K562 (cell line): ENCODE measurements around the gene PPP1R15A. TPM values are rescaled to one million over a fixed set of nuclear protein-coding genes. Genes with fewer than 3 reads are reported as not detected.
A peak's percentile ranks its signal among the peaks of the same experiment; 100 is the strongest.

Source experiments
- CREBBP ChIP-seq: IDR thresholded peaks from one replicate; pipeline ENCODE4 v1.6.1; 2012; ENCODE audit warnings: low read depth, mild to moderate bottlenecking, control low read depth, inconsistent platforms, low read length
- CXXC5 ChIP-seq: fragments of 250-450 bp; sonication (Bioruptor Pico); IDR thresholded peaks from 2 replicates; pipeline ENCODE4 v1.8.0; 2022; ENCODE audit warnings: inconsistent platforms, mild to moderate bottlenecking, moderate library complexity
- GABPB1 ChIP-seq: sonication (generic); formaldehyde crosslinking; IDR thresholded peaks from 2 replicates; pipeline ENCODE4 v1.8.0; 2022; ENCODE audit warnings: mild to moderate bottlenecking, missing genetic modification reagents
- HNRNPH1 ChIP-seq: fragments of 200-400 bp; formaldehyde crosslinking; optimal IDR thresholded peaks from 2 replicates; pipeline ENCODE3; 2017; ENCODE audit warnings: low read depth, mild to moderate bottlenecking, low read length, moderate library complexity
- KDM2B ChIP-seq: fragments of 250-450 bp; sonication (Bioruptor Pico); IDR thresholded peaks from 2 replicates; pipeline ENCODE4 v1.8.0; 2021; ENCODE audit warnings: mild to moderate bottlenecking, moderate library complexity
- MCM7 ChIP-seq, 2 experiments: fragments of 450-650 bp; IDR thresholded peaks; 2 replicates each; pipeline ENCODE4 v1.6.1; 2016 to 2018
- NFE2 ChIP-seq: IDR thresholded peaks from 2 replicates; pipeline ENCODE4 v1.6.1; 2014; ENCODE audit warnings: antibody characterized with exemption, low read depth
- PHF20 ChIP-seq: fragments of 450-650 bp; IDR thresholded peaks from 2 replicates; pipeline ENCODE4 v1.6.1; 2018; ENCODE audit not compliant: partially characterized antibody
- POLR2A ChIP-seq: fragments of 450-650 bp; conservative IDR thresholded peaks from 2 replicates; pipeline ENCODE4 v1.6.1; 2016
- SAFB ChIP-seq: fragments of 200-400 bp; formaldehyde crosslinking; IDR thresholded peaks from 2 replicates; pipeline ENCODE4 v1.6.1; 2017; ENCODE audit warnings: low read depth, low read length, borderline replicate concordance
- SREBF2 ChIP-seq: sonication (generic); formaldehyde crosslinking; IDR thresholded peaks from 2 replicates; pipeline ENCODE4 v1.4.0; 2020; ENCODE audit warnings: mild to moderate bottlenecking, missing genetic modification reagents
- SRF ChIP-seq, 2 experiments: fragments of 250-450, 450-650 bp in 1 of 2; sonication (Bioruptor Pico) in 1 of 2; sonication (generic) in 1 of 2; formaldehyde crosslinking; IDR thresholded peaks; 2 replicates each; pipeline versions ENCODE4 v1.5.0 to v1.5.1; 2020 to 2022; ENCODE audit warnings: mild to moderate bottlenecking in 1 of 2, missing genetic modification reagents in 1 of 2
- TEAD1 ChIP-seq, 2 experiments: fragments of 450-650 bp in 1 of 2; sonication (generic) in 1 of 2; formaldehyde crosslinking; IDR thresholded peaks; 2 replicates each; pipeline versions ENCODE4 v1.4.0 to v1.8.0; 2020 to 2022; ENCODE audit warnings: mild to moderate bottlenecking in 2 of 2, missing genetic modification reagents in 1 of 2
- TEAD4 ChIP-seq, 2 experiments: sonication (generic) in 1 of 2; formaldehyde crosslinking in 1 of 2; IDR thresholded peaks; 2 replicates each; pipeline versions ENCODE4 v1.6.1 to v1.8.0; 2012 to 2022; ENCODE audit warnings: borderline replicate concordance in 1 of 2, inconsistent platforms in 1 of 2, low read length in 1 of 2, mild to moderate bottlenecking in 1 of 2, missing genetic modification reagents in 1 of 2
- TRIM24 ChIP-seq, 2 experiments: fragments of 450-650 bp; IDR thresholded peaks; 2 replicates each; pipeline ENCODE4 v1.6.1; 2016
- ZNF785 ChIP-seq: fragments of 250-450 bp; sonication (Bioruptor Pico); IDR thresholded peaks from 2 replicates; pipeline ENCODE4 v1.4.0; 2020; ENCODE audit warnings: mild to moderate bottlenecking
- polyA plus RNA-seq, 8 experiments: library from polyadenylated mRNA; depleted of rRNA in 4 of 8; stranded (reverse) in 5 of 8; unstranded in 3 of 8; fragments of >200 nt; fragmentation: Nextera tagmentation in 2 of 8; fragmentation: Illumina TruSeq in 1 of 8; extraction: Ambion mirVana in 2 of 8; extraction: Trizol in 1 of 8; gene quantifications; 2 replicates each; pipeline versions ENCODE4 v1.2.1 to v1.2.3, GENCODE V29; 2011 to 2014; ENCODE audit warnings: inconsistent platforms in 1 of 8, missing spikeins in 1 of 8
- total RNA-seq, 7 experiments: library from RNA; depleted of rRNA in 6 of 7; stranded (reverse); fragments of >200 nt in 6 of 7; fragmentation: Illumina TruSeq in 2 of 7; extraction: Trizol in 2 of 7; gene quantifications; 2 replicates each; pipeline versions ENCODE4 v1.2.1 to v1.2.3, GENCODE V29; 2011 to 2021; ENCODE audit warnings: low replicate concordance in 1 of 7
- TF ChIP-seq, protein P1 (sequence below), 3 experiments: fragments of 200-800 bp in 1 of 3; fragments of 250-450 bp in 1 of 3; fragments of 450-650 bp in 1 of 3; sonication (Bioruptor Pico) in 1 of 3; sonication (Bioruptor generic) in 1 of 3; formaldehyde crosslinking in 1 of 3; IDR thresholded peaks; 2 replicates each; pipeline versions ENCODE4 v1.6.1 to v1.8.0; 2016 to 2022; ENCODE audit warnings: mild to moderate bottlenecking in 2 of 3, missing genetic modification characterization in 2 of 3, missing compliant biosample characterization in 1 of 3, moderate library complexity in 1 of 3
- TF ChIP-seq, protein P2 (sequence below), 2 experiments: fragments of 450-650 bp; conservative IDR thresholded peaks; 2 replicates each; pipeline ENCODE4 v1.6.1; 2017; ENCODE audit warnings: mild to moderate bottlenecking in 2 of 2, moderate library complexity in 2 of 2

The PPP1R15A gene
- total and polyA plus RNA-seq, 9 of the 15 experiments (the other 6 are each of a cell fraction or from before 2014, with no cell fraction given): 0.42 to 73.7 (median 44.0) TPM

DNA sequence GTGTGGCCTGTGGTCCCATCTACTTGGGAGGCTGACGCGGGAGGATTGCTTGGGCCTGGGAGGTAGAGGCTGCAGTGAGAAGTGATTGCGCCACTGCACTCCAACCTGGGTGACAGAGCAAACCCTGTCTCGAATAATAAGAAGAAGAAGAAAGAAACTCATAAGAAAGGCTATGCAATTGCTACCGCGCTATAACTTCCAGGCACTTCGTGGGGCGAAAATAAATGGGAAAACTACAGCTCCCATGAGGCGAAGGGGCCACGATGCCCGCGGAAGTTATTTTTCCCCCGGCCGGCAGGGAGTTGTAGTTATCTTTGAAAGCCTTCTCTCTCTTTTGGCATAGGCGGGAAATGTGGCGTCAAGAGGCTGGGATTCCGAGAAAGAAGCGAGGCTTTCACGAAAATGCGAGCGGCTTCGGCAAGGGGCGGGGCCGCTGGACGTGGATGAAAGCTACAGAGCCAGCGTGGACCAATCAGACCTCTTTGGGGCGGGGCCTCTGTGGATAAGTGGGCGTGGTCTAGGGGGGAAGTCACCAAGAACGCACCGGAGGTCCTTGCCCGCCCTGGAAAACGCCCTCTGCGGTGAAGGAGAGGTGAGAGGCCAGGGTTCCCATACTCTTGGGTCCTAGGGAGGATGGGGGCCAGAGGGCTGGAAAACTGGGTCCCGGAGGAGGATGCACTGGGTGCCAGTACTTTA lies 27.7 kb downstream of the PPP1R15A start, which contains the start of gene NUCB1 (continued):
- peak in 1 of 2 experiments; percentile 79; a peak in 2 of 4 replicates for TF ChIP-seq SRF (CRISPR knock-in tag; IDR thresholded peaks at IDR 0.05)
- TF ChIP-seq CREBBP: no peak
- TF ChIP-seq, protein P1, sequence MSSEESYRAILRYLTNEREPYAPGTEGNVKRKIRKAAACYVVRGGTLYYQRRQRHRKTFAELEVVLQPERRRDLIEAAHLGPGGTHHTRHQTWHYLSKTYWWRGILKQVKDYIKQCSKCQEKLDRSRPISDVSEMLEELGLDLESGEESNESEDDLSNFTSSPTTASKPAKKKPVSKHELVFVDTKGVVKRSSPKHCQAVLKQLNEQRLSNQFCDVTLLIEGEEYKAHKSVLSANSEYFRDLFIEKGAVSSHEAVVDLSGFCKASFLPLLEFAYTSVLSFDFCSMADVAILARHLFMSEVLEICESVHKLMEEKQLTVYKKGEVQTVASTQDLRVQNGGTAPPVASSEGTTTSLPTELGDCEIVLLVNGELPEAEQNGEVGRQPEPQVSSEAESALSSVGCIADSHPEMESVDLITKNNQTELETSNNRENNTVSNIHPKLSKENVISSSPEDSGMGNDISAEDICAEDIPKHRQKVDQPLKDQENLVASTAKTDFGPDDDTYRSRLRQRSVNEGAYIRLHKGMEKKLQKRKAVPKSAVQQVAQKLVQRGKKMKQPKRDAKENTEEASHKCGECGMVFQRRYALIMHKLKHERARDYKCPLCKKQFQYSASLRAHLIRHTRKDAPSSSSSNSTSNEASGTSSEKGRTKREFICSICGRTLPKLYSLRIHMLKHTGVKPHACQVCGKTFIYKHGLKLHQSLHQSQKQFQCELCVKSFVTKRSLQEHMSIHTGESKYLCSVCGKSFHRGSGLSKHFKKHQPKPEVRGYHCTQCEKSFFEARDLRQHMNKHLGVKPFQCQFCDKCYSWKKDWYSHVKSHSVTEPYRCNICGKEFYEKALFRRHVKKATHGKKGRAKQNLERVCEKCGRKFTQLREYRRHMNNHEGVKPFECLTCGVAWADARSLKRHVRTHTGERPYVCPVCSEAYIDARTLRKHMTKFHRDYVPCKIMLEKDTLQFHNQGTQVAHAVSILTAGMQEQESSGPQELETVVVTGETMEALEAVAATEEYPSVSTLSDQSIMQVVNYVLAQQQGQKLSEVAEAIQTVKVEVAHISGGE (CRISPR knock-in tag; IDR thresholded peaks at IDR 0.05): peak in 1 of 3 experiments; percentile 79; a peak in 3 of 6 replicates
- TF ChIP-seq CXXC5 (CRISPR knock-in tag): peak; percentile 92
- TF ChIP-seq TEAD4 (IDR thresholded peaks at IDR 0.05; ENCODE audit: low read length): peak; percentile 70
- TF ChIP-seq TEAD4 (CRISPR knock-in tag; IDR thresholded peaks at IDR 0.05; ENCODE audit: borderline replicate concordance): no peak
- TF ChIP-seq POLR2A: peak; percentile 75
- no peak for TF ChIP-seq HNRNPH1
- no peak for TF ChIP-seq ZNF785
- TF ChIP-seq, protein P2, sequence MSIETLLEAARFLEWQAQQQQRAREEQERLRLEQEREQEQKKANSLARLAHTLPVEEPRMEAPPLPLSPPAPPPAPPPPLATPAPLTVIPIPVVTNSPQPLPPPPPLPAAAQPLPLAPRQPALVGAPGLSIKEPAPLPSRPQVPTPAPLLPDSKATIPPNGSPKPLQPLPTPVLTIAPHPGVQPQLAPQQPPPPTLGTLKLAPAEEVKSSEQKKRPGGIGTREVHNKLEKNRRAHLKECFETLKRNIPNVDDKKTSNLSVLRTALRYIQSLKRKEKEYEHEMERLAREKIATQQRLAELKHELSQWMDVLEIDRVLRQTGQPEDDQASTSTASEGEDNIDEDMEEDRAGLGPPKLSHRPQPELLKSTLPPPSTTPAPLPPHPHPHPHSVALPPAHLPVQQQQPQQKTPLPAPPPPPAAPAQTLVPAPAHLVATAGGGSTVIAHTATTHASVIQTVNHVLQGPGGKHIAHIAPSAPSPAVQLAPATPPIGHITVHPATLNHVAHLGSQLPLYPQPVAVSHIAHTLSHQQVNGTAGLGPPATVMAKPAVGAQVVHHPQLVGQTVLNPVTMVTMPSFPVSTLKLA (conservative IDR thresholded peaks at IDR 0.05): peak; percentile 78 to 91
- TF ChIP-seq PHF20: no peak
- TF ChIP-seq NFE2: no peak
- no peak for TF ChIP-seq SAFB
- no peak for TF ChIP-seq MCM7 (IDR thresholded peaks at IDR 0.05)
- 0 out of 4 replicates have a peak, but pooled peaks of 1 of the 2 experiments have one; percentile 1 for TF ChIP-seq TRIM24 (IDR thresholded peaks at IDR 0.05)
- TF ChIP-seq SREBF2 (CRISPR knock-in tag): no peak
- TF ChIP-seq GABPB1 (CRISPR knock-in tag): peak; percentile 85
- TF ChIP-seq KDM2B (CRISPR knock-in tag): no peak
- peak in 1 of 2 experiments; percentile 78; a peak in 2 of 4 replicates for TF ChIP-seq TEAD1 (CRISPR knock-in tag; IDR thresholded peaks at IDR 0.05)
